HCEC 1CT (cell line): ENCODE results near the gene ACBD6.

Source experiments
- DNase-seq: peaks from one replicate; pipeline ENCODE4 v3.0.0-alpha.2; 2017

ACBD6 gene

DNA sequence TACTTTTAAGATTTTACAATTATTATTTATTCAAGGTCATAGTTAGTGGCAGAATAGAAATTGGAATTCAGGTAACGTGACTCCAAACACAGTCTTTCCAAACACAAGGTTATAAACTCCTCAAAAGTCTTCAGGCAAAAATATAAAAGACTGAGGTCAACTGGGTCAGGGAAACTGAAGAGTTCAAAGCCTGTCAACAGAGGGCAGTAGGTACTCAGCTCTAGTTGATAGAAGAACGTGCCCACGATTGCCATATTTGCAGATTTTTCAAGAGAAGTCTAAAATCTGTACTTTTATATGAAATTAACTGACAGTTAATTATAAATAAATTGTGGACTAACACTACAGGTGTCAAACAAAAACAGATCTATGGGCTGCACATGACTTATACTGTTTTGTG is 137.3 kb downstream of the ACBD6 start:
- DNase-seq = no peak

DNA sequence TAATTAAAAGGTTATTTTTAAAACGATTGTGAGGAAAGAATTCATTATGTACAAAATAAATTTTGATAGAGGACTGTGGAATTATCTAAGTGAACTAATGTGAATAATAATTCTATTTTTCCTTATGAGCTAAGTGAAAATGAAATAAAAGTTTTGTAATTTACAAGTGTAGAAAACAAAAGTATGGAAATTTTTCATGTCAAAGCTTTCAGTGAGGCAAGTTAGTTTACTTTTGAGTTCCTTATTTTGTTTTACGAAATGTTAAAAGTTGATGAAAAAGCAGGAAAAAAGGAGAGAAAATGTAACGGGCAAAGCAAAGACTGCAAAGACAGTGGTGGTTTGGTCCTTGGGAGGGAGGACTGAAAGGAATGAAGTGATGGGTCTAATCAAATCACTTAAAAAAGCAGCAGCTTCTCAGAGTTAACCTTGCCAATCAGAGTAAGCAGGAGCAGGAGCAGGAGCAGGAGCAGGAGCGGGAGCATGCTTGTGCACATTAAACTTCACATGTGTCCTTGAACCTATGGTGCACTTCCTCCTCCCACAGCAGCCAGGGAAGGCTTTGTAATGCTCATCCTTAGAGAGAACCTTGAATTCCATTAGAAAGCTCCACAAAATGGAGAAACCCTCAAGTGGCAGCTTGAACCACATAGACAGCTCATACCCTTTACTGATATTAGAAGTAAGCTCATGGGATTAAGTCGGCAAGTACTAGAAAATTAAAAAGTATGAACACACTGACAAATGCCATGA is 139.0 kb downstream of the ACBD6 start:
- no peak for DNase-seq

DNA sequence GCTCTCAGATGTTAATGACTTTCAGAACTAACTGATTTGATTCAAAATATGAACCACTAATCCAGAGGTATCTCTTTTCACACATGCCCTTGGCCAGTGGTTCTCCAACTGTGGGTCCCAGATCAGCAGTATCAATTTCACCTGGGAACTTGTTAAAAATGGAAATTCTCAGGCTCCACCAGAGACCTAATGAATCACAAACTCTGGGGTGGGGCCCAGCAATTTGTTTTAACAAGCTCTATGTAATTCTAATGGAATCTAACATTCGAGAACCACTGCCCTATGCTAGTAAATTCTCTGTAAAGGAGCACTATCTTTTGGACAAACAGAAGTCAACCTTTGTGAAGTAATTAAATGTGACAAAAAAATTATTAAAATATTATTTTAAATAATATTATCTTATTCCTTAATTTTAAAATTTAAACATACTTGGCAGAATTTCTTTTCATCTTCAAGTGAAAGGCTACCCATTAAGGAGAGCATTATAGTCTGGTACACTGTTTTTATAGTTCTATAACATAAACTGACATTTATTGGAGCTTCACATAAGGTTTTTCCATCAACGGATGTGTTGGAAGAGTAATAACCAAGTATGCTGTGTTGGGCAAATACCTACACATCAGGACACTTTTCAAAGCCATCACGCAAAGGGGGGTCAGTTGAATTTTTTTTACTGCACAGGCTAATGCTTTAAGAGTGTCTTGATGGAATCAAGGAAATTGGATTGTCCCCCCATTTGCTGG is 141.9 kb downstream of the ACBD6 start:
- DNase-seq = peak; percentile 55

DNA sequence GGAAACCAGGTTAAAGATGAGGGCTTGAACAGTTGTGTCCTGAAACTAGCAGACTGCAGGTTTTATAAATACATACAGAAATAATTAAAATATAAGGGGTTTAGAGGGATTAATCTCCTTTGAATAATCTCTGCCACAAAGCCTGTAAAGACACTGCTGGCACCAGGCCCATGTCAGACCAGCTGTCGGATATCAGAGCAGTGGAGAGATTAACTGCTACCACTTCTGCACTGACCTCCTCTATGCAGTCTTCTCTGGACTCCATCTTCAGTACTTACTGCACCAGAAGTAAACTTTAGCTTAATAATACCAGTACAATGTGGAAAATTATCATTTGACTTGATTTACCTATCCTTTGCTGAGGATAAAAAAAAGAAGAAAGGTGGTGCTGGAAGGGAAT is 143.7 kb downstream of the ACBD6 start:
- DNase-seq = peak; percentile 33

DNA sequence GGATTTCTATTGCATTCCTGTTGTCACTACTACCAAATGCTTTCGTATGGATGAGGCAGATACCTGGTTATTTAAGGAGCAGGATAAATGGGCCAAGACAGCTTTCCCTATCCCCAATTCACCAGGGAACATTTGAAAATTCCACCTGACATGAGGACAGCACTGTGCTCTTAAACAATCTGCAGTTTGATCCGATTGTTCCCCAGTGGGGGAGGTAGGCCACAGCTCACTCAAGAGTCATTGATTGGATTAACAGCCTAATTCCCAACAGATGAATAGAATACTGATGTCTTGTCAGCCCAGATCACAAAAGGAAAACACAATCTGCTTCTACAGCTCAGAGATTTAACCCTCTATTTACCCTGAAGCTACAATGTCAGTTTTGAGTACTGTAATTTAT is 148.4 kb downstream of the ACBD6 start:
- DNase-seq = no peak

DNA sequence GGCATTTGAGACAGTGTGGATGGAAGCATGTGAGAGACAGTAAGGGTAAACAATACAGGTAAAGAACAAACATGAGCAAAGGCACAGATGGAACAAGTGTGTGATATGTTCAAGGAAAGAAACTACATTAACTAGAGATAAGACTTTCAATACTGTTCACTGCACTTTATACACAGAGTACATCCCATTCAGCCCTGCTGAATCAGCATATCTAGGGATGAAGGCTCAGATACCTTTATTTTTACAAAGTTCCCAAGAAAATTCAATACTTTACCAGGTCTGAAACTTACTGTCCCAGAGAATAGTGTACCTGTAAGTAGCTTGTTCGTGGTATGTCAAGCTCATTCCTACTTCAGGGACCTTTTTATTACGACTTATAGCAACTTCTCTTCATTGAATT is 149.8 kb downstream of the ACBD6 start:
- DNase-seq = no peak

DNA sequence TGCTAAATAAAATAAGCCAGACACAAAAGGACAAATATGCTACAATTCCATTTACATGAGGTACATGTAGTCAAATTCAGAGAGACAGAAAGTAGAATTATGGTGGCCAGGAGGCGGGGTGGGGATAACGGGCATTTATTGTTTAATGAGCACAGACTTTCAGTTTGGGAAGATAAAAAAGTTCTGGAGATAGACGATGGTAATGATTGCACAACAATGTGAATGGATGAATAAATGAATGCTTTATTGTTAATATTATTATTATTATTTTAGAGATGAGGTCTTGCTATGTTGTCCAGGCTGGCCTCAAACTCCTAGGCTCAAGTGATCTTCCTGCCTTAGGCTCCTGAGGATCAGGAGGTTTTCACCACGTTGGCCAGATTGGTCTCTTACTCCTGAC is 150.4 kb downstream of the ACBD6 start:
- DNase-seq = no peak

DNA sequence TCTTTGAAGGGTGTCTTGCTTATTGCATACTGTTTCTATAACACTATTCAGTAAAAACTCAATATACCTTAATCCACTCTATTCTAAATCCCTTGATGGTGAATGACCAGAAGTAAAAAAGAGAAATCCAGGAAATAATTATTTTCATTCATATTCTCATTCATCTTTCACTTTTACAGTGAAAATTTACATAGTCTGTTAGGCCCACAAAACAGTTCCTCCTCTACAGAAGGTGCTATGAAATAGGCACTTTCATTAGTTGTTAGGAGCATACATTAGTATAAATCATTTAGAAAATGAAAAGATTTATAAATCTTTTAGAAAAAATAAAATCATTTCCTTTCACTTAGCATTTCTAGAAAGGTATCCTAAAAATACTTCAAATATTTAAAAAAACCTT is 157.2 kb downstream of the ACBD6 start:
- no peak for DNase-seq

DNA sequence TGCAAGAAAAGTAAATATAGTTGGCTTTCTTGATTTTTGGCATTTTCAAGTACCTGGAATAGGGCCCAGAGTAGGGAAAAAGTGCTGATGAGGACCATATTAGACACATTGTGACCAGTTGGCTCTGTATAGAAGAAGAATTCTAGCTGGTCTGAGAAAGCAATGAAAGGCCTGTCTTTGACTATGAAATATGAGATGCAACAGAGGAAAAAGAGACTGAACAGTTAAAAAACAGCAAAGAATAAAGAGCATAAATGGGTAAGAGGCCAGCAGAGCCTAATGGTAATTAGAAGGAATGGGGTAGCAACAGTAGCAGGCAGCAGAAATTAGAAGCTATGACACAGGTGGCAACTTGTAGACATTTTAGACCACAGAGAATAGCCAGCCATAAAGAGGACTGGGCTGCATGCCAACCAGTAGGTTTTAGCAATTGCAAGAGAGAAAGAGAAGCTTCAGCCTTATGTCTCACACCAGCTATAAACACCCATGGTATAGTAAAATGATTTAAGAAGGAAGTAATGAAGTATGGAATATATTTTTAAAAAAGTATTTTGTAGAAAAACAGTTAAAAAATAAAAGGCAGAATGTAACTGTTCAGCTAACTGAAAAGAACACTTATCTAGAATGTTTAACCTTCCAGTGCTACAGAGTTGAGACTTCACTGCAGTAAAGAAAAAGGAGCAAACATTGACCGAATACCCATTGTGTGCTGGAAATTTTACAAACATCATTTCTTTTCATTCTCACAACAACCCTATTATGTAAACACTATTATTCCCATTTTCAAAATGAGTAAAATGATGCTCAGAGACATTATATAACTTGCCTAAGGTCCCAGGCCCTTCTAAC is 158.2 kb downstream of the ACBD6 start:
- no peak for DNase-seq

DNA sequence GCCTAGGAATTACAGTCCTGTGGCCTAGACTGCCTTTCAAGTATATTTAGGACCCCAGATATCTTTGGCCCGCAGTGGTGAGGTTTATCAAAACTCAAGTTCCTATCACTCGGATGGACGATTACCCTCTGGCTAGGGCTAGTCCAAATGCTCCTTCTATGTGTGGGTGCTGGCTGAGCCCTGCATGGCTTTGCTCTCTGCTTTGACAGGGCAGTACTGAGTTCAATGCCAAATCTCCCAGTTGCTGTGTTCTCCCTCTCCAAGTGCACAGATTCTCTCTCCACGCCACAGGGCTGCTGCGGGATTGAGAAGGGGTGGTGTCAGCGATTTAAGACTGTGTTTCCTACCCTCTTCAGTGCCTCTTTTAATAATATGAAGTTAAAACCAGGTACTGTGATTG is 175.3 kb downstream of the ACBD6 start:
- DNase-seq = no peak

DNA sequence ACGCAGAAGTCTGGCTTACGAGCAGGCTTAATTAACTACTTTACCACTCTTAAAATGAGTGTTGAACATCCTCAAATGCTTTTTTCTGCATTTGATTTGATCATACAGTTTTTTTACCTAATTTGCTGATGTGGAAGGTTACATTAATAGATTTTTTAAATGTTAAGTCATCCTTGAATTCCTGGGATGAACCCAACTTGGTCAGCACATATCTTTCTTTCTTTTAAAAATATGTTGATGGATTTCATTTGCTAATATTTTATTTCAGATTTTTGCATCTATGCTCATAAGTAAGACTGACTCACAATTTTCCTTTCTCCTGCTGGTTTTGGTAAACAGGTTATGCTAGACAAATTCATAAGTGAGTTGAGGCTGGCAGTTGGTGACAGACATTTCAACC is 189.5 kb downstream of the ACBD6 start:
- DNase-seq = peak; percentile 9

DNA sequence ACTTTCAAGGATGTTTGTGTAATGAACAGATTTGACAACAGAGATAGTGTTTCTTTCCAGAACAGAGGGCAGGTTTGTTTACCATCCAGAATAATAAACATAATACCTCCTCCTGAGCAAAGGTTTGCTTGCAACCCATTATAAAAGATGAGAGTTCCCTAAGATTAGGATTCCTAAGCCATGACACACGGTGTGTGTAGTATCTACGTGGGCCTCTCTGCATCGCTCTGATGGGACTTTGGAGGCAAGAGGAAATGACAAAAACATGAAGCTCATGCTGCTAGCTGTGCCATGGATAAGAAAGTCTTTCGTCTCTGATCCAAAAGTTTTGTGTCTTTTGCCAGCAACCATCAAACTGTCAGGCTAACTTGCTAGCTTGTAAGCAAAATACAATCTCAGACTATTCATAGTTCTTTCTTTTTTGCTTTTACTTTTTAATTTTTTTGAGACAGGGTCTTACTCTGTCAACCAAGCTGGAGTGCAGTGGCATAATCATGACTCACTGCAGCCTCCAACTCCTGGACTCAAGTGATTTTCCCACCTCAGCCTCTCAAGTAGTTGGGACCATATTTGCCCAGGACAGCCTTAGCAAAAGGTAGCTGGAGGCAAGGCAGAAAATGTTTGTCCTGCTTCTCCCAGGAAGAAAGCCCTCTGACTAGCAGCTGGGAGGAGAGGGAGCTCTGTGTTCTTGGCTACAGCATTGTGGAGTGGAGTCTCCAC is 191.2 kb downstream of the ACBD6 start:
- DNase-seq = peak; percentile 70

DNA sequence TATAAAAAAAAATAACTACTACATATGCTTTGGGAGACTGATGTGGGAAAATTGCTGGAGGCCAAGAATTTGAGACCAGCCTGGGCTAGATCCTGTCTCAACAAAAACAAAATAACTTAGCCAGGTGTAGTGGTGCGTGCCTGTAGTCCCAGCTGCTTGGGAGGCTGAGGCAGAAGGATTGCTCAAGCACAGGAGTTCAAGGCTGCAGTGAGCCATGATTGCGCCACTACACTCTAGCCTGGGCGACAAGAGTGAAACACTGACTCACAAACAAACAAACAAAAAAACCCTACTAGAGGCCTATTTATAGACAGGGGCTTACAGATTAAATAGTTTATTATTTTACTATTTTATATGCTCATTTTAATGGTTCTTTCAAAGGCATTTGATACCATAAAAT is 192.3 kb downstream of the ACBD6 start:
- DNase-seq = peak; percentile 62

DNA sequence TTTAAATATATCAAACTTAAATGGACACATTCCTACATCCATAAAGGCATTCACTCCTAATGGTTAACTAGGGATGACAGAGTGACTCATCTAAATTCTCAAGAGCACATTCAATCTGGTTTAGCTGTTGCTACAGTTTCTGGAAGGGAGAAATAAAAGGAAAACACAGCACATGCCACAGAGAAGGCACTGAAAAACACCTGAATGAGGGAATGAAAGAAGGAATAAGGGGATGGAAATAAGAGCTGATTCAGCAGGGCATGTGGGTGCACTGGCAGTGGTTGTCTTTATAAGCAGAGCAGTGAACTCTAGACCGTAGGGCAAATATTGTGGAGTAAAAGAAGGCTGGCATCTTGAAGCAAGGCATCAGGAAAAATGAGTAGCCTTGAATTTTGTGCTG is 193.0 kb downstream of the ACBD6 start:
- peak; percentile 61 for DNase-seq

DNA sequence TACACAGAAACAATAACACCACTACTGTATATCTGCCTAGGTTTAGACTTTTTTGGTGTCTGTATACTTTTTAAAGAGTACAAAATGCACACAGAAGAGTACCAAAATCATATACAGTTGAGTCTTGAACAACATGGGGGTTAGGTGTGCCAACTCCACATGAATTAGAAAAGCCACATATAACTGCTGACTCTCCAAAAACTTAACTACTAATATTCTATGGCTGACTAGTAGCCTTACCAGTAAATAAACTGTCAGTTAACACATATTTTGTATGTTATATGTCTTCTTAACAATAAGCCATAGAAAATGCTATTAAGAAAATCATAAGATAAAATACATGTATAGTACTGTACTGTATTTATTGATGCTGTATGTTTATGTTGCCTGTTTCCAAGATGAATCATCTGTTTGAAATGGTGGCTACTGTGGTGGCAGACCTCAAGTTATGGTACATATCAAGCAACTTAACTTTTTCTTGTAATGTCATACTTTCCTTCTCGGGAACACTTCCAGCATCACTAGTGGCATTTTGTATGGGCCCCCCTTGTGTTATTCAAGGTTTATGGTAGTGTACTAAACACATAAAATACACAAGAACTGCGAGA is 201.1 kb downstream of the ACBD6 start:
- peak; percentile 31 for DNase-seq

DNA sequence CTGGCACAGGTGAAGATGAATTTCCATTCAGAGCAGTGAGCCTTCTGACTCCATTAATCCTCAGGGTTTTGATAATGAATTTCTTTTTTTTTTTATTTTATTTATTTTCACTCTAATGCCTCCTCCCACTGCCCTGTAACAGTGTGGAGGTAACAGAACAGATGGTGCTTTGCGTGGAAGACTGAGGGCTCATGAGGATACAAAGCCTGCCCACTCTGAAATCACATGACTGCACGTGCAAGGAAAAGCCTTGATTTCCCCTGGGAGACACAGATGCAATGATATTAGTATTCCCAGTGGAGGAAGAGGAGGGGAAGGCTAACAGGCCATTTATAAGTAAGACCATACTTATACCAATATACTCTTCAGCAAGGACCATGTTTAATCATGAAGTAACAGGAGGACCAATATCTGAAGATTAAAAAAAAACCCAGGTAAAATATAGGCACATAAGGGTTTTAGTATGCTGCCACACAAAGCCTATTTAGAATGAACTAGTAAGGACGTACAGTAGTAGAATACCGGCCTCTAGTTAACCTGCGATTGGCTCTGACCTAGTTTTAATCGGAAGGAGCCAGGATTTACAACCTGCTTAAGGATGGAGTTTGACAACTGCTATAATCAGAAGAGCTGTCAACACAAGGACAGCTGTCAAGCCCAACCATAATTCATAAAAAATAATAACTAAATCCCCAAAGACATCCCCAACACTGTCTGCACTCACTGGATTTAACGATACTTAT is 202.7 kb downstream of the ACBD6 start:
- no peak for DNase-seq

DNA sequence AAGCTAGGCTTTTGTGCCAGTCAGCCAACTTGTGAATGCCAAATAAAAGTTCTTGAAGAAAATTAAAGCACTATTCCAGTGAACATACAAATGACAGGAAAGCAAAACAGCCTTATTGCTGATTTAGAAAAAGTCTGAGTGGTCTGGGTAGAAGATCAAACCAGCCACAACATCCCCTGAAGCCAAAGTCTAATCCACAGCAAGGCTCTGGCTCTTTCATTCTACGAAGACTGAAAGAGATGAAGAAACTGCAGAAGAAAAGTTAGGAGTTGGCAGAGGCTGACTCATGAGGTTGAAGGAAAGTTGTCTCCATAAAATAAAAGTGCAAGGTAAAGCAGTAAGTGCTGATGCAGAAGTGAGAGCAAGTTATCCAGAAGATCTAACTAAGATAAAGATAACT is 206.4 kb downstream of the ACBD6 start:
- DNase-seq = no peak

DNA sequence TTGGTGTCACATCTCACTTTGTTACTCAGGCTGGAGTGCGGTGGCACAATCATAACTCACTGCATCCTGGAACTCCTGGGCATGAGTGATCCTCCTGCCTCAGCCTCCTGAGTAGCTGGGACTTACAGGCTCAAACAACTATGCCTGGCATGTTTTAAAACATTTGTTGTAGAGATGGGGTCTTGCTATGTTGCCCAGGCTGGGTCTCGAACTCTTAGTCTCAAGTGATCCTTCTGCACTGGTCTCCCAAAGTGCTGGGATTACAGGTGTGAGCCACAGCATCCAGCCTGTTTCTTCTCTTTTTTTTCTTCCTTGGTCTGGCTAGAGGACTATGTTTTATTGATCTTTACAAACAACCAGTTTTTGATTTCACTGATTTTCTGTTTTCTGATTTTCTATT is 207.7 kb downstream of the ACBD6 start:
- no peak for DNase-seq

DNA sequence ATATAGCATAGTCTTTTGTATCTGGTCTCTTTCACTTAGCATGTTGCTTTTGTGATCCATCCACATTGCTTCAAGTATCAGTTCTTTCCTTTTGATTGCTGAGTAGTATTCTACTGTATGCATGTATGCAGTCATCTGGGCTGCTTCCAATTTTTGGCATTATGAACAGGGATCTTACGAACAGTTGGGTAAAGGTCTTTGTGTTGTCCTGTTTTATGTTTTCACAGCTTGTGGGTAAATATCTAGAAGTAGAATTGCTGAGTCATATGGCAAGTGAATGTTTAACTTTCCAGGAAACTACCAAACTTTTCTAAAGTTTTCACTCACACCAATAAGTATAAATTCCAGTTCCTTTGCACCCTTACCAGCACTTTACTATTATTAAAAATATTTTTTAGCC is 211.4 kb downstream of the ACBD6 start:
- peak; percentile 24 for DNase-seq

DNA sequence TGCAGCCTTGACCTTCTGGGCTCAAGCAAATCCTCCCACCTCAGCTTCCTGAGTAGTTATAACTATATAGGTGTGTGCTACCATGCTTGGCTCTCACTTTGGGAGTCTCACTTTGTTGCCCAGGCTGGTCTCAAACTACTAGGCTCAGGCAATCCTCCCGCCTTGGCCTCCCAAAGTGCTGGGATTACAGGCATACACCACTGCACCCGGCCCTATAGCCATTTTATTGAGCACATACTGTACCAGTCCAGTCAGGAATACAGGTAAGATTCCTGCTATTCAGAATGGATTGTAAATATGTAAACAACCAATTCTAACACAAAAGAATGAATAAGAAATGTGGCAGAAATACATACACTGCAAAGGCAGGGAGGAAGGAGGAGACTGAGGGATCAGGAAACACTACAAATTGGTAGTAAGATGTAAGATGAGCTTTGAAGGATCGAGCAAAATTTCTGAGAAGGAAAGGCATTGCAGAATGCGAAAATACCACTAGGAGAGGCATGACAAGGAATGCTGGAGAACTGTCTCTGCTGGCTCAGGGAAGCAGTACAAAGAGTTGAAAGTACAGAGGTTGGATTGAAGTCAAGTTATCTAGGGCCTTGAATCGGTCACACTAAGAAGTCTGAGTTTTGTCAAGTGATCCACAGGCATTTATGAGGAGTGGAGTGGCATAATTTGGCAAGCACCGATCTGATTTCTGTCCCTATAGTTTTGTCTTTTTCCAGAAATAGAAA is 211.9 kb downstream of the ACBD6 start:
- no peak for DNase-seq

DNA sequence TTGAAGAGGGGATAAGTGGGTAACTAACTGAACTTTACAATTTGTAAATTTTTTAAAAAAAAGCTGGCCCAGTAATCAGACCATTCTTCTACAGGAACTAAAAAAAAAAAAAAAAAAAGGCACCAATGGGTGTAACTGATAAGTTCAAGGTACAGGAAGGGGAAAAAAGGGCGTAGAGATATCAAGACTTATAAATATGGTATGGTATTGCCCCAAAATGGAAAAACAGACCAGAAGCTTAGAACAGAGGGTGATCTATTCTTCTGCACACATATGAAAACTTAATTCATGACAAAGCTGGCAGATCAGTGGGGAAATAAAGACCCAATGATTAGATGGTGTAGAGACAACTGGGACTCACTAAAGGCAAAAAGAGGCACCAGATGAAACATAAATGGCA is 213.4 kb downstream of the ACBD6 start:
- DNase-seq = no peak
